DND-41 (cell line): Measurements from ENCODE around the gene RHEX.

ENCODE experiments used
- EZH2 ChIP-seq: IDR thresholded peaks from 3 replicates; pipeline ENCODE4 v1.6.1; 2012; ENCODE audit warnings: borderline replicate concordance, low read depth, mild to moderate bottlenecking, moderate library complexity, low read length, inconsistent platforms; ENCODE audit not compliant: severe bottlenecking
- TF ChIP-seq, protein P1 (sequence below): IDR thresholded peaks from 2 replicates; pipeline ENCODE4 v1.5.1; 2012; ENCODE audit warnings: borderline replicate concordance, low read length, moderate library complexity, mild to moderate bottlenecking; ENCODE audit not compliant: poor library complexity, severe bottlenecking; ENCODE audit errors: extremely low read depth

DNA sequence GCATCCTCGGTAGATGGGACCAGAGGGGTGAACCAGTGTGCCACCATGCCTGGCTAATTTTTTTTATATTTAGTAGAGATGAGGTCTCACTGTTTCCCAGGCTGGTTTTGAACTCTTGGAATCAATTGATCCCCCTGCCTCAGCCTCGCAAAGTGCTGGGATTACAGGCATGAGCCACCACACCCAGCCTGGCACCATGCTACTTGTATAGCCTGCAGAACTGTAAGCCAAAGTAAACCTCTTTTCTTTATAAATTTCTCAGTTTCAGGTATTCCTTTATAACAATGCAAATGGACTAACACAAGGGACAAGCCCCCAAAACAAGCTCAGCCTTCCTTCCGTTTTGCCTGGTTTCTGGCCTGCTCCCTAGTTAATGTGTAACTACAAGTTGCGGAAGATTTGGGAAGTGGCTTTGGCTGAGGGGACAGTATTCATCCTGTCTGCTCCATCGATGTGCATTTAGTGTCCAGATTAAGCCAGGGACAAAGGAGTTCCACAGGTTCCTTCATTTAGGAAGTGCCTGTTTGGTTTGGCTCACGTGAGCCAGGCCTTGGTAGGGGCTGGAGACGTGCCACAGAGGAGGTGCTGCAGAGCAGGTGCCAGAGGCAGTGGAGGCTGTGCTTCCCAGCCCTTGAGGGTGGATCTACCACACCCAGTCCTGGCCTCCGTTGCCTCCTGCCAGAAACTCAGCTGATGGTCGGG, 59.8 kb downstream of the RHEX start:
- TF ChIP-seq, protein P1, sequence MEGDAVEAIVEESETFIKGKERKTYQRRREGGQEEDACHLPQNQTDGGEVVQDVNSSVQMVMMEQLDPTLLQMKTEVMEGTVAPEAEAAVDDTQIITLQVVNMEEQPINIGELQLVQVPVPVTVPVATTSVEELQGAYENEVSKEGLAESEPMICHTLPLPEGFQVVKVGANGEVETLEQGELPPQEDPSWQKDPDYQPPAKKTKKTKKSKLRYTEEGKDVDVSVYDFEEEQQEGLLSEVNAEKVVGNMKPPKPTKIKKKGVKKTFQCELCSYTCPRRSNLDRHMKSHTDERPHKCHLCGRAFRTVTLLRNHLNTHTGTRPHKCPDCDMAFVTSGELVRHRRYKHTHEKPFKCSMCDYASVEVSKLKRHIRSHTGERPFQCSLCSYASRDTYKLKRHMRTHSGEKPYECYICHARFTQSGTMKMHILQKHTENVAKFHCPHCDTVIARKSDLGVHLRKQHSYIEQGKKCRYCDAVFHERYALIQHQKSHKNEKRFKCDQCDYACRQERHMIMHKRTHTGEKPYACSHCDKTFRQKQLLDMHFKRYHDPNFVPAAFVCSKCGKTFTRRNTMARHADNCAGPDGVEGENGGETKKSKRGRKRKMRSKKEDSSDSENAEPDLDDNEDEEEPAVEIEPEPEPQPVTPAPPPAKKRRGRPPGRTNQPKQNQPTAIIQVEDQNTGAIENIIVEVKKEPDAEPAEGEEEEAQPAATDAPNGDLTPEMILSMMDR = no peak
- no peak for TF ChIP-seq EZH2
